DMS114 treated with DMSO at 0.1 percent for 48 hours (cell line): ENCODE data around the gene ZBTB18.
"Not testable (repeated sequence)": the region's sequence is repeated elsewhere in the genome, so short reads cannot be mapped to it uniquely, and the experiment has no call there.

Experiments used
- DNase-seq: peaks from one replicate; lab custom pipeline; 2025; ENCODE audit not compliant: unreplicated experiment; lab: John Stamatoyannopoulos, UW

ZBTB18 gene

DNA sequence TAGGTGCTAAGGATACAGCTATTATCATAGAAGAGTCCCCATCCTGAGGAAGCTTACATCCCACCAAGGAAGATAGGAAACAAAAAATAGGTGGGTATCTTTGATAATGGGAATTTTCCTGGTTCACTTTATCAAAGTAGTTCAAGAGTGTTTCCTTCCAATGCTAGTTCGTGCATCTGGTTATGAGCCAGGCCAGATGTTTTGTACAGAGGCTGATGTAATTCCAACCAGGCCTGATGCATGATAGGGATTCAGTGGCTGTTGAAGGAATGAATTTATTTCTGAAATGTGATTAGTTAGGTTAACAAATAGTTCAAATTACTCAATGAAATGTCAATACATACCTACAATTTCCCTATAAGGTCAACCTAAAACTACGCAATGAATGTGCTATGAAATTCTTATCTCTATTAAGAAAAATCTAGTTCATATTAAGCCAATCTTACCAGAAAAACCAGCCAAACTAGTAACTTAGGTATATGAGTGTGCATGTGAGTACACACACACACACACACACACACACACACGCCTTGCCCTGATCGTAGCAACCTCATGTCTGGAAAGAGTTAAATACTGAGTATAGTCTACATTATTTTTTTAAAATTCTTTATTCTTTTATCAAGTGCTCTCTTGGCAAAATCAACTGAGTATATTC is 9.5 kb upstream of the ZBTB18 start:
- DNase-seq, result no peak

DNA sequence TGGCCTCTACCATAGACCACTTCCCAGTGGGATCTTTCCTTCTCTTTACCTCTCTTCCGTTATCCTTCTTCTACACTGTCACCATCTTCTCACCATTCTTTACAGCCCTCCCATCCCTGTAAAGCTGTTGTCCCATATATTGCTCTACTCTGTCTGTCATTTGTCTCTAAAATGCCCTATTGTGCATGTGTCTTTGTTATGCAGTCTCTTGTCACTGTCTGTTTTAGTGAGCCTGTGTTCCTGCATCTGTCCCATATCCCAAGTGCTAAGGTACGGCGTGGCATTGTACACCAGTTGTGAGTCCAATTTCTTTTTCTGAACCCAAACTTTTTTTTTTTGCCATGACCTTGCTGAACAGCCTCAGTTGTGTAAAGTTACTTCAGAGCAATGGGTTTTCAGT is 8.8 kb upstream of the ZBTB18 start:
- DNase-seq, result no peak

DNA sequence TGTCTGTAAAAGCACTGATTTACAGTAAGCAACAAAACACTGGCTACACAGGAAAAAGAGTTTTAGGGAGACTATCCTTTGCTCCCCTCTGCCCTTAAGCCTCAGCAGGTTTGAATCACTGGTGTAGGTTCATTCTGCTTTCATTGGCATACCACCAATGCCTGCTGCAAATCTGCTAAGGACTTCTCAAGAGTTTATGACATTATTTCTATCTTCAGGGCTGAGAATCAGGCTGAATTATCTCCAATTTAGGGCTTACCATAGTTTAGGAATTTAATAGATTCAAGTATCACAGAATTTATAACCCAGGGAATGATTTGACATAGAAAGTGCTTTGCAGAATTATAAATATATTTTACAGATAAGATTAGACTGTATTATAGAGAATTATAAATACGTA is 6.7 kb upstream of the ZBTB18 start:
- no peak for DNase-seq

DNA sequence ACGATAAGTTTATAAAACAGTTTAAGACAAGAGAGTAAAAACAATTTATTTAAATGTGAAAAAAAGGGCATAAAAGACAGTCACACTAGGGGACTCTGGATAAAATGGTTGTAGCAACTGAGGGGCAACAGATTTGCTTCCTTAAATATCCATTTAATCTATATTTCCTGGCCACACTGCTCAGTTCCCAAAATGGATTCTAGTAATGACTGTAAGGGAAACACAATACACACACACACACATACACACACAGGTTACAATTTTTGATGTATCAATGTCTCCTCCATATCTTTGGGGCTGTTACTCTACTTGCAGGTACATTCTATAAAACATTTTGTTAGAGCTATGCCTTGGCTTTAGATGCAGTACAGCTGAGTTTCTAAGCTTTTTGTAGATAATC is 4.8 kb upstream of the ZBTB18 start:
- DNase-seq, result not testable (repeated sequence)

DNA sequence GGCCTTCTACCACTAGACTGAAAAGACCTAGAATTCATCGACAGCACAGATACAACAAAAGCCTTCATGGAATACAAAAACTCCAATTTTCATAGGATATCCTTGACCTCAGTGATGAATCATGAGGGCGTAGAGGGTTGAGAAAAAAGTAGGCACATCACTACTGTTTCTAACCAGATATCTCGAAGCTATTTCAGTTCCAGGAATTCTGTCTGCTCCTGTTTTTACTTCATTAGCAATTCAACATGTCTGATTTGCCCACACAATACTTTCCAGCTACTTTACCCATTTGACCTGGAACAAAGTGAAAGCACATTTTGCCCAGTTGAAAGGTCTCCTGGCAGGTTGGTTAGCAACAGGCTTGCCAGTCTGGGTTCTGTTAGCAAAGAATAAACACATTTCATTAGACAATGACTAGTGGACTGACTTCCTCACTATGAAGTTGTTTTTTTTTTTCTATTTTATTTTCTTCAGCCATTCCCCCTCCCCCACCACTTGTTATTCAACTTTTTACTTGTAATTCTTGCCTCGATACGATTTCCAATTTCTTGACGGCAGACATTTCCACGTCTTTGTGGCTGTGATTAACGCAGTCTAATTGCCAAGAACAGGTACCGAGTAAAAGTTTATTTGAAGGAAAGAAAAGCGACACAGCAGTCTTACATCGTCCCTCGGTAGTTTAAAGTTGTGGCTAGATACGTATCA is 4.0 kb upstream of the ZBTB18 start:
- no peak for DNase-seq

DNA sequence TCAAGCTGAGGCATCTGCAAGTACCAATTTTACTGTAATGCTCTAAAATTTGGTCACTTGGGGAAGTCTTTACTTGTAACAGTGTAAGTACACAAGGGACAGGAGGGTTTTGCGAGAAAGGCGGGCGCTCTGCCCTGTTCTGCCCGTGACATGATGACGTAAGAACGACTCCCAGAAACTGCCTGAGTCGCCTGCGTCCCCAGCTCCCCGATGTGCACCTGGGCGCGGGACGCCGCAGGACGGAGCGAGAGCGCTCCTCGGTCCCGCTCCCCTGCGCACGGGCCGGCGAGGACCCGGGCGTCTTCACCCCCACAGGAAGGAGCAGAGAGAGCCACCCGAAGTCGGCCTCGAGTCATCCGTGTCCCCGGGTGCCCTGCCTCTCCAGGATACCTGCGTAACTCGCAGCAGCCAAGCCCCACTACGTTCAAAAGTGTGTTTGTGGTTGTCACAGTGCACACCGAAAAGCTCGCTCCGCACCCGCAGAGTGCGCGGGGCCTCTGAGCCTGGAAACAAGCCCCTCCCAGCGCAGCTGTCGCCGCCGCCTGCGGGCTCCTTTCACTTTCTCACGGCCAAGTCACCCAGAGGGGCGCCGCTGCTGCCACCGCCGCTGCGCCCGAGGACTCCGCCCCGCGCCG is 3.3 kb upstream of the ZBTB18 start:
- peak; percentile 23 for DNase-seq

DNA sequence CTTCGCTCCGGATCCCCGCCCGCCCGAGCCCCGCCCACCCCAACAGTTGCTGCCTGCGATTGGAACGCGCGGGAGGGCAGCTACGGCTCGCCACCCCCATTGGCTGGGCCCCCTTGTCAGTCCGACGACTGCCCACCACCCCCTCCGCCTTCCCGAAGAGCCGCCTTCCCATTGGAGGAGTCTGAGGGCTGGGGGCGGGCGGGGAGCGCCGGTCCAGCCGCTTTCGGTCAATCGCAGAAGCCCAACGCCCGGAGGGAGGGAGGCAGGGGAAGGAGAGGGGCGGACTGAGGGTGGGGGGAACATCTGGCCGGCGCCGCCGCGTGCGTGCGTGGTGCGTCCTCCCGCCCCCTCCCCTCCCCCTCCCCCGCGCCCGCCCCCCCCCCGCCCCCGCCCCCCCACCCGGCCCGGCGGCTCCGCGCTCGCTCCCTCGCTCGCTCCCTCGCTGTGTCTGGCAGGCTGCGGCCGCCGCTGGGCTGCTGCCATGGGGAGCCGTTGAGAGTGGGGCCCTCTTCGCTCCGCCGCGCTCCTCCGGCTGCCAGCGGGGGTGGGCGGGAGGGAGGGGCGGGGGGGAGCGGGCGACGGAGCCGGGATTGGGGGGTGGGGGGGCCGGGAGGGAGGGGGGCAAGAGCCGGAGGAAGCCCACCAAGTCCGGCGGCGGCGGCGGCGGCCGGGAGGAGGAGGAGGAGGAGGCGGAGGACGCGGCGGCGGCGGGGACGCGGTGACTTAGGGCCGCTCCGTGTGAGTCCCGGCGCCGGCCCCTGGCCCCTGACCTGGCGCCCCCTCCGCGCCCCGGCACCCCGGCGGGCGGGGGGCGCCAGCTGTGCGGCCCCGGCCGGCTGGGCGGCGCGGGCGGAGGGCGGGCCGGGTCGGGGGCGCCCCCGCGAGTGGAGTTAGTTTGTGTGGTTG is 2.6 kb upstream of the ZBTB18 start:
- DNase-seq, result peak; percentile 93

DNA sequence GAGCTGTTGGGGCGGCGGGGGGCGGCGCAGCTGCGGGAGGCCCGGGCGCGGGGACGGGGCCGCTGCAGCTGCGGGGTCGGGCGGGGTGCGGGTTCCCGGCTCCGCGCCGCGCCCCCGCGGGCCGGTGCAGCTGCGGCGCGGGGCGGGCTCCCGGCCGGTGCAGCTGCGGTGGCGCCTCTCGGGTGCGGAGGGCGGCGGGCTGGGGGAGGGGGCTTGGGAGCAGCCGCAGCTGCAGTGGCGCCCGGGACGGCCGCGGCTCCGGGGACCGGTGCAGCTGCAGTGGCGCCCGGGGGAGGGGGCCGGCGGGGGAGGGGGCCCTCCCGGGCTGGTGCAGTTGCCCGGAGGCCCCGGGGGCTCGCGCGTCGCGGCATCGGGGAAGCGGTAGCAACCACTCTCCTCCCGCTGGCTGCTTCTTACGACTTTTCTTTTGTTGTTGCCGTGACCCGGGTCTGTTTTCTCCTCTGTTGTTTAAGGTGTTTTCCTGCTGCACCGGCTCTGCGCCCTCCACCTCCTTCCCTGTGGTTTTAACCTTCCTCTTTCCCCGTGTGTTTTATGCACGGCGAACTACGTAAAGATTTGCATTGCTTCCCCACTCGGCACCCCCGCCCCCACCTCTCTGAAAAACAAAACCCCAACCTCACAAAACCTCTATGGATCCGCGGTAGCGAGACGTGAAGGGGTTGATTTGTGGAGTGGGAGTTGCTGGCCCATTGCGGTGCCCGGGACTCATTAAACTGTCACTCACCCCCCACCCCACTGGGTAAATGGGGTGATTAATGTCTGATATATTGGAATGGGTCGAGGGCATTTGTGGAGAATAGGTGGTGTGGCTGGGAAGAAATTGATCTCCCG is 1.7 kb upstream of the ZBTB18 start:
- DNase-seq, result no peak

DNA sequence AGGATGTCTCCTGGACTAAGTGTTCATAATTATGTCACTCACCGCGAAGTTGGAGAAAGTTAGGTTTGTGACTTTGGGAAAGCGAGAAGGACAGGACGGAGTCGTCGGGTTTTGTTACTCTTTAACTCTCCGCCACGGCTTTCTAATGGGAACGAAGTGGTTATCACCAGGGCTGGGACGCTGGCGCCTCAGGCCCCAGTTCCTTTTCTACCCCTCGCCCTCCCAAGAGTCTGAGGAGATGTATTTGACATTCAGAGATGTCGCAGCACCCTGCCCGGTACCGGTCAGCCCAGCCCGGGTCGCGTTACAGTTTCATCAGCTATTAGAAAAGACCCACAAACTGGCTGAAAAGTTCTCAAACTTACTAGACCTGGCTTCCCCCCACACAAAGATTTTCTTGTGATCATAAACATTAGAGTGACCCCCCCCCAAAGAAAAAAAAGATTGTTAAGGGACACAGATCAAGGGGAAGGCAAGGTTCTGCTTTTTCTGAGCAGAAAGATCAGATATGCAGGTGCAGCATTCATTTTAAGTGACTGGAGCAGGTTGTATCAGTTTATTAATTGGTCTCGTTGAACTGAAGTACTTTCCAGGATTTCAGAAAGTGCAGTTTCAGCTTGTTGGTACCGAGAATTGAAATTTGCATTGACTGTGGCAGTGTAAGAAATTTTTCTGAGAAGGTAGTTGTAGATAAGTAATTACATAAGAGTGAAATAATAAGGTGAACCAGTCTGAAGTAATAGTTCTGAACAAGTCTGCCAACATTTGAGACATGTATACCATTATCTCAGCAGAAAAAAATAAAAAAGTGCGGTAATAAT is 859 bp upstream of the ZBTB18 start:
- DNase-seq, result no peak

DNA sequence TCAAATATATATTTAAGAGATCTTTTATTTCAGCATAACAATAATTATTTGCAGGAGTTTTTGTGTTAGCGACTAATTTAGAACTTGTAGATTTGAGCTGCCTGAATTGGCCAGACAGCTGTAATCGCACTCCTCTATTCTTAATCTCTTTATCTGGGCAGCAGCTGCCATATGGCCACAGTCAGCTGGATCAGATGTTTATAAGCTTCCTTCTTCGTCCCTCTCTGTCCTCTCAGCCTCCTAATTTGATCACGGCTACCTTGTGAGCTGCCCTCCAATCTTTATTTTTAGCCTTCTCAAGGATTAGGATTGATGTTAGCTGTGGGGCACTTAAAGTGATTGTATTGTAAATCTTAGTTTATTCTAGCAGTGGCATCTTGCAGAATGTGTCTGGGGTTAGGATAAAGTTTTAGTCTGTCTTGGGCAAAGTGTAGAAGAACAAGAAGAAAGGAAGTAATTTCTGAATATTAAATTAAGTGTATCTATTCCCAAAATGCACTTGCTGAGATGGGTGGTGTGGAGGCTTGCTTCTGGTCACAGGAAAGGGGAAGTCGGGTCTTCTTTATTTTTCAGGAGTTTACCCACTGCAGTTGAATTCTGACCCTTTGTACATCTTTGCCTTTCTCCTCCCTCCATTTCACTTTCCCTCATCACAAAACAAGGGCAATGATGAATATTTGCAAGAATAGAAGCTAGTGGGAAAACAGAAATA is 1.1 kb downstream of the ZBTB18 start:
- no peak for DNase-seq

DNA sequence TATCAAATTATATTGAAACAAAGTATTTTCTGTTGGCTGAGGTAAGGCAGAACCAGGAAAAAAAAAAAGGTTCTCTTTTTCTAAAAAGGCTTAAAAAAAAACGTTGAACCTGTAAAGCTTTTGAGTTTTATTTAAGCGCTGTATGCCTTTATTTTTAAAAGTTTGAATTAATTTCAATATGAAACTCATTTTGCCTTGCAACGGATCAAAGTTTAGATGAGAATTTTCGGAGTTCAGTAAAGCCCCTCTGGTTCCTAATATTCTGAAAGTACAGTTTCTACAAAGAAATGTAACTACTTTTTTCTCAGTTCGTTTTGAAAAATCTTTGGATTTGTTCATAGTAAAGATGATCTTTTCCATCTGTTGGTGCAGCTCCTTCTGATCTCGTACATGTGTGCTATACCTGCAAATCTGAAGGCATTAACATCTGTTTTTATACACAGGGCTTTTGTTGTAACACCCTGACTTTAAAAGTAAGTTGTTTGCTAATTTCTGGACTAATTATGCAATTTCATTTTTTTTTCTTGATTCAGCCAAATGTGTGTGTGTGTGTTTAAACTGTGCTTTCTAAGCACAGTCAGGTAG is 1.7 kb downstream of the ZBTB18 start:
- DNase-seq, result no peak

DNA sequence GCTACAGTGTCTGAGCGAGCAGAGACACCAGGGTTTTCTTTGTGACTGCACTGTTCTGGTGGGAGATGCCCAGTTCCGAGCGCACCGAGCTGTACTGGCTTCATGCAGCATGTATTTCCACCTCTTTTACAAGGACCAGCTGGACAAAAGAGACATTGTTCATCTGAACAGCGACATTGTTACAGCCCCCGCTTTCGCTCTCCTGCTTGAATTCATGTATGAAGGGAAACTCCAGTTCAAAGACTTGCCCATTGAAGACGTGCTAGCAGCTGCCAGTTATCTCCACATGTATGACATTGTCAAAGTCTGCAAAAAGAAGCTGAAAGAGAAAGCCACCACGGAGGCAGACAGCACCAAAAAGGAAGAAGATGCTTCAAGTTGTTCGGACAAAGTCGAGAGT is 2.7 kb downstream of the ZBTB18 start:
- no peak for DNase-seq

DNA sequence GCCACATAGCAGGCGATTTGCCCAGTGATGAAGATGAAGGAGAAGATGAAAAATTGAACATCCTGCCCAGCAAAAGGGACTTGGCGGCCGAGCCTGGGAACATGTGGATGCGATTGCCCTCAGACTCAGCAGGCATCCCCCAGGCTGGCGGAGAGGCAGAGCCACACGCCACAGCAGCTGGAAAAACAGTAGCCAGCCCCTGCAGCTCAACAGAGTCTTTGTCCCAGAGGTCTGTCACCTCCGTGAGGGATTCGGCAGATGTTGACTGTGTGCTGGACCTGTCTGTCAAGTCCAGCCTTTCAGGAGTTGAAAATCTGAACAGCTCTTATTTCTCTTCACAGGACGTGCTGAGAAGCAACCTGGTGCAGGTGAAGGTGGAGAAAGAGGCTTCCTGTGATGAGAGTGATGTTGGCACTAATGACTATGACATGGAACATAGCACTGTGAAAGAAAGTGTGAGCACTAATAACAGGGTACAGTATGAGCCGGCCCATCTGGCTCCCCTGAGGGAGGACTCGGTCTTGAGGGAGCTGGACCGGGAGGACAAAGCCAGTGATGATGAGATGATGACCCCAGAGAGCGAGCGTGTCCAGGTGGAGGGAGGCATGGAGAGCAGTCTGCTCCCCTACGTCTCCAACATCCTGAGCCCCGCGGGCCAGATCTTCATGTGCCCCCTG is 3.3 kb downstream of the ZBTB18 start:
- DNase-seq, result no peak

DNA sequence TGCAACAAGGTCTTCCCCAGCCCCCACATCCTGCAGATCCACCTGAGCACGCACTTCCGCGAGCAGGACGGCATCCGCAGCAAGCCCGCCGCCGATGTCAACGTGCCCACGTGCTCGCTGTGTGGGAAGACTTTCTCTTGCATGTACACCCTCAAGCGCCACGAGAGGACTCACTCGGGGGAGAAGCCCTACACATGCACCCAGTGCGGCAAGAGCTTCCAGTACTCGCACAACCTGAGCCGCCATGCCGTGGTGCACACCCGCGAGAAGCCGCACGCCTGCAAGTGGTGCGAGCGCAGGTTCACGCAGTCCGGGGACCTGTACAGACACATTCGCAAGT is 3.8 kb downstream of the ZBTB18 start:
- DNase-seq, result no peak

DNA sequence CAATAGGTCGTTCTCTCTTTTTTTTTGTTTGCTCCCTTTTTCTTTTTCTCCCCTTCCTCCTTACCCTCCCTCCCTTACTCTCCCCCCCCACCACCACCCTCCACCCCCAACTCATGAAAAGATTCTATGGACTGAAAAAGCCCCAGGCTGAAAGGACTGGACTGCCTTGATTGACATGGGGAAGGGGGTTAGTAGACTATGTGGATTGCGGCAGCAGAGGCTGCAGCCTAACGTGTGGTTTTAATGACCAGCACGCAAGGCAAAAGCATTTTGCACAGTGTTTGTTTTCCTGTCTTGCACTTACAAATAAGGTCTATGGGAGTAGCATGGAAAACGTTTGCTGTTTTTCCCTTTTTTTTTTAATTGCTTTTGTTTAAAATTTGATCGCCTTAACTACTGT is 5.5 kb downstream of the ZBTB18 start:
- no peak for DNase-seq

DNA sequence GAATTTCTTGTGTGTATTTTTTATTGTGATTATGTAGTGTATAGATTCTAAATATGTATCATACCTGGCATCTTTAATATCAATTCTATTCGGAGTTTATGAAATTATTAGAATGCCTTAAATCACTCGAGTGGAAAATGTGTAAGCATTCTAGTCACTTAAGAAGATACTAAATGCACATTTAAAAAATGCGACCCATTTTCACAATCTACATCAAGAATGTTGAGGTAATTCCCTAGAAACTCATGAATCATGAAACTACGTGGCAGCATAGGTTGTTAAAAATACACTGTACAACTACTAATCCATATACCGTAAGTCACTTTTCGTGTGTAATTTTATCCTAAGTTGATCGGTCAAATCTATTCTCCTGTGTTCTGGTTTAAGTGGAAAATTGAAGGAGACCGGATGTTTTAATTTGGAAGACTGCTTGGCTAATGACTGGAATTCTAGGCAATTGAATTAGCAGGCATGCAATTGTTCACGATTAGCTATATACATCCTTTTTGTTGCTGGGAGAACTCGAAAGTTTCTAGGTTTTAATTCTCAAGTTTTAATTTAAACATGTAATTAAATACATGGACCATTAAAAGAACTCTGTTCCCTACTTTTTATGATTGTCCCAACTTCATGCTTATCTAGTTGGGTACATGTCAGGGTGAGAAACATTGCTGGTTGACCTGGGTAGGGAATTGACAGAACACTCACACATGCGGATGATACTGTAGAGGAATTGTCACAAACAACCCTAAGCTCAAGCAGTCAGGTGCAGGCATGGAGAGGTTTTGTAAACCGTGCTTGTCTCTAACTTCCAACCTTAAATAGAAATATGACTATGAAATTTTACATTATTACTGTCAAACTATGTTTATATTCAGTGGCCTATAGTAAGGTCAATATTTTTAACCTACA is 6.6 kb downstream of the ZBTB18 start:
- no peak for DNase-seq

DNA sequence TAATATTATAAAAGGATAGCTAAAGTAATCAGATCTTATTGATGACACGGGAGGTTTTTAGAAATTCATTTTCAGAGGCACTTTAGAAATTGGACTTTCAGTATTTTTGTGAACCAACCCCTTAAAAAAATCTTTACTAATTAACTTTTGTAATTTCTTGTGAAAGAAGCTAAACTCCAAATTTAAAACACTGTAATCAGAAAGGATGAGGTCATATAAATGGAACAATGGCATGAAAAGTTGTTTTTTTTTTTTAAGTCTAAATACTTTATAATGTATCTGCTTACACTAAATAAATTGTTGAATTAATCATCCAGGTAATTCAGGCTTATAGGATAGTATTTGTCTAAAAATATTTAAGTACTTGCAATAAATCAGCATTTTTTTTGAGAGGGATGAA is 9.0 kb downstream of the ZBTB18 start:
- no peak for DNase-seq
